Liver (tissue), 9 donors: Measurements from ENCODE around the gene PCDHGA6. TPM values are rescaled to one million over a fixed set of nuclear protein-coding genes. Genes with fewer than 3 reads are reported as not detected.
A peak's percentile ranks its signal among the peaks of the same experiment; 100 is the strongest.
"Not testable (repeated sequence)": the region's sequence is repeated elsewhere in the genome, so short reads cannot be mapped to it uniquely, and the experiment has no call there.

Source experiments
- DNase-seq: peaks from one replicate; pipeline ENCODE4 v3.0.0-alpha.2; 2017; ENCODE audit warnings: low spot score
- H3K27ac ChIP-seq, 2 donors: one replicate each; pipeline ENCODE4 v1.7.0; 2013; ENCODE audit warnings: inconsistent platforms in 2 of 2, low read length in 2 of 2, control low read depth in 1 of 2, low read depth in 1 of 2, mild to moderate bottlenecking in 1 of 2
- H3K27me3 ChIP-seq, 4 donors: one replicate each; pipeline versions ENCODE4 v1.6.1 to v1.7.0; 2013; ENCODE audit warnings: low read length in 3 of 4, inconsistent platforms in 1 of 4, mild to moderate bottlenecking in 1 of 4, moderate library complexity in 1 of 4; ENCODE audit not compliant: control insufficient read depth in 4 of 4, insufficient read depth in 4 of 4
- H3K36me3 ChIP-seq, 4 donors: one replicate each; pipeline versions ENCODE4 v1.6.1 to v1.7.0; 2013; ENCODE audit warnings: low read length in 3 of 4, mild to moderate bottlenecking in 3 of 4, low read depth in 1 of 4, moderate library complexity in 1 of 4; ENCODE audit not compliant: control insufficient read depth in 4 of 4, insufficient read depth in 3 of 4
- H3K4me1 ChIP-seq, 4 donors: one replicate each; pipeline versions ENCODE4 v1.6.1 to v1.7.0; 2013; ENCODE audit warnings: low read length in 3 of 4, mild to moderate bottlenecking in 3 of 4, moderate library complexity in 1 of 4; ENCODE audit not compliant: control insufficient read depth in 4 of 4, insufficient read depth in 4 of 4
- H3K4me3 ChIP-seq, 3 donors: one replicate each; pipeline versions ENCODE4 v1.6.1 to v1.7.0; 2013; ENCODE audit warnings: low read length in 3 of 3, control low read depth in 1 of 3, low read depth in 1 of 3, mild to moderate bottlenecking in 1 of 3
- H3K9ac ChIP-seq, 2 donors: one replicate each; pipeline ENCODE4 v1.7.0; 2013; ENCODE audit warnings: low read length in 2 of 2, mild to moderate bottlenecking in 2 of 2, moderate library complexity in 2 of 2, control low read depth in 1 of 2, low read depth in 1 of 2
- H3K9me3 ChIP-seq, 4 donors: one replicate each; pipeline versions ENCODE4 v1.6.1 to v1.7.0; 2013; ENCODE audit warnings: low read length in 3 of 4; ENCODE audit not compliant: control insufficient read depth in 4 of 4
- CTCF ChIP-seq: fragments of 150-350 bp; IDR thresholded peaks from 2 replicates; pipeline ENCODE4 v1.5.1; 2017; ENCODE audit warnings: improper control_type of control experiment, low read depth, low read length; ENCODE audit not compliant: missing input control
- FOXA1 ChIP-seq: IDR thresholded peaks from 2 replicates; pipeline ENCODE4 v1.6.1; 2016; ENCODE audit warnings: antibody characterized with exemption
- FOXA2 ChIP-seq: IDR thresholded peaks from 2 replicates; pipeline ENCODE4 v1.6.1; 2016; ENCODE audit warnings: antibody characterized with exemption
- HNF4A ChIP-seq, 2 donors: conservative IDR thresholded peaks; 2 replicates each; pipeline ENCODE4 v1.6.1; 2016; ENCODE audit warnings: antibody characterized with exemption in 2 of 2, mild to moderate bottlenecking in 2 of 2
- HNF4G ChIP-seq: IDR thresholded peaks from 2 replicates; pipeline ENCODE4 v1.6.1; 2016; ENCODE audit warnings: antibody characterized with exemption
- MAX ChIP-seq: IDR thresholded peaks from 2 replicates; pipeline ENCODE4 v1.6.1; 2016; ENCODE audit warnings: antibody characterized with exemption
- NR2F2 ChIP-seq: IDR thresholded peaks from 2 replicates; pipeline ENCODE4 v1.6.1; 2016; ENCODE audit warnings: antibody characterized with exemption
- RAD21 ChIP-seq, 2 donors: IDR thresholded peaks; 2 replicates each; pipeline ENCODE4 v1.6.1; 2016; ENCODE audit warnings: antibody characterized with exemption in 2 of 2, mild to moderate bottlenecking in 2 of 2
- REST ChIP-seq: IDR thresholded peaks from 2 replicates; pipeline ENCODE4 v1.6.1; 2016; ENCODE audit warnings: antibody characterized with exemption, mild to moderate bottlenecking
- RXRA ChIP-seq, 2 donors: IDR thresholded peaks; 2 replicates each; pipeline ENCODE4 v1.6.1; 2017 to 2018; ENCODE audit warnings: antibody characterized with exemption in 2 of 2, mild to moderate bottlenecking in 1 of 2
- TAF1 ChIP-seq: conservative IDR thresholded peaks from 2 replicates; pipeline ENCODE4 v1.6.1; 2016; ENCODE audit warnings: antibody characterized with exemption, mild to moderate bottlenecking
- YY1 ChIP-seq: IDR thresholded peaks from 2 replicates; pipeline ENCODE4 v1.6.1; 2016; ENCODE audit warnings: antibody characterized with exemption, mild to moderate bottlenecking
- ZBTB33 ChIP-seq: IDR thresholded peaks from 2 replicates; pipeline ENCODE4 v1.6.1; 2016; ENCODE audit warnings: antibody characterized with exemption
- WGBS: extraction: QIAGEN DNeasy Blood & Tissue Kit; methylation state at CpG from one replicate; pipeline ENCODE4 v1.1.7; 2013; 5-methylcytosine and 5-hydroxymethylcytosine counted together
- polyA plus RNA-seq, 2 donors: library from polyadenylated mRNA; stranded (reverse) in 1 of 2; unstranded in 1 of 2; fragments of 200-250 nt in 1 of 2; fragments of >200 nt in 1 of 2; fragmentation: Nextera tagmentation in 1 of 2; extraction: Ambion mirVana in 1 of 2; gene quantifications; one replicate each; pipeline versions ENCODE4 v1.2.1 to v1.2.3, GENCODE V29; 2013 to 2015
- total RNA-seq, 2 donors: library from RNA; depleted of rRNA; stranded (reverse); fragments of >200 nt; gene quantifications; one replicate each; pipeline ENCODE4 v1.2.3, GENCODE V29; 2014
- donor health status: healthy.
- donor health status: healthy.
- donor health status: healthy.
- donor health status: healthy.
- donor health status: healthy.

PCDHGA6 gene
- total and polyA plus RNA-seq, 4 donors = 0.08 to 0.67 (median 0.28) TPM

GRCh38 chr5:141384471-141385267 is 11.0 kb downstream of the PCDHGA6 start (continued):
- no peak for TF ChIP-seq ZBTB33
- TF ChIP-seq HNF4A (conservative IDR thresholded peaks at IDR 0.05) = no peak
- no peak for TF ChIP-seq MAX

GRCh38 chr5:141387557-141388311 is 14.0 kb downstream of the PCDHGA6 start, which contains the start of gene PCDHGB4:
Gene PCDHGB4, plus strand, starts transcription at chr5:141387698. Its CDS starts 187 bp downstream, at chr5:141387885.
- TF ChIP-seq CTCF (peak; percentile 39), RAD21 (IDR thresholded peaks at IDR 0.05) (peak; percentile 47 to 62)
- not testable (repeated sequence) for H3K9ac ChIP-seq, H3K4me1 ChIP-seq, H3K27ac ChIP-seq, H3K36me3 ChIP-seq, H3K27me3 ChIP-seq, DNase-seq
- 16% methylated on average over 22 of the region's 40 CpGs for WGBS
- H3K9me3 ChIP-seq = peaks cover 37 to 88% (median 43%) of the 10 kb centered on the region in 4 donors
- H3K4me3 ChIP-seq = peak within 1 kb of the TSS; percentile 40 to 50 (median 48)

- peaks cover 39 to 87% (median 42%) of the 10 kb centered on the region in 4 donors for H3K9me3 ChIP-seq
- 42% methylated on average over 10 of the region's 10 CpGs for WGBS
- no peak for DNase-seq
- H3K4me1 ChIP-seq = peaks cover 0 to 4% (median 0%) of the 10 kb centered on the region in 4 donors
- peak overlapping the region; percentile 1 to 50 (median 48) for H3K4me3 ChIP-seq
- TF ChIP-seq RXRA (IDR thresholded peaks at IDR 0.05) (no peak), HNF4A (conservative IDR thresholded peaks at IDR 0.05) (no peak), NR2F2 (no peak), TAF1 (no peak), REST (no peak), FOXA1 (no peak), HNF4G (no peak), FOXA2 (no peak), YY1 (no peak)
- peaks cover 0 to 4% (median 0%) of the 10 kb centered on the region in 4 donors for H3K27me3 ChIP-seq
- H3K27ac ChIP-seq = no peak overlapping the region
- no peak overlapping the region for H3K9ac ChIP-seq
- peaks cover 0 to 6% (median 0%) of the 10 kb centered on the region in 4 donors for H3K36me3 ChIP-seq
These were observed 15.0 kb downstream of the PCDHGA6 start for GRCh38 chr5:141388661-141389060.
